Neural cell (in vitro differentiated cells): Measurements from ENCODE around the gene PKDCC.

Experiments used
- CTCF ChIP-seq: fragments of 450-650 bp; IDR thresholded peaks from 2 replicates; pipeline ENCODE4 v1.5.1; 2014; ENCODE audit warnings: antibody characterized with exemption, mild to moderate bottlenecking, moderate library complexity; ENCODE audit not compliant: poor library complexity, severe bottlenecking
- TAF1 ChIP-seq: IDR thresholded peaks from 2 replicates; pipeline ENCODE4 v1.6.1; 2012; ENCODE audit warnings: low read depth

- TF ChIP-seq CTCF (no peak), TAF1 (no peak)
Observed at GRCh38 chr2:42043789-42044394, 3.9 kb upstream of the PKDCC start.
